HepG2 (cell line): ENCODE measurements around the gene MIGA2. TPM values are rescaled to one million over a fixed set of nuclear protein-coding genes. Genes with fewer than 3 reads are reported as not detected.
A peak's percentile ranks its signal among the peaks of the same experiment; 100 is the strongest.

Experiments
- BORCS8-MEF2B ChIP-seq: sonication (generic); formaldehyde crosslinking; IDR thresholded peaks from 2 replicates; pipeline ENCODE4 v1.8.0; 2022; ENCODE audit warnings: mild to moderate bottlenecking, missing genetic modification reagents
- CAMTA2 ChIP-seq: sonication (generic); formaldehyde crosslinking; IDR thresholded peaks from 2 replicates; pipeline ENCODE4 v1.4.0; 2020; ENCODE audit warnings: mild to moderate bottlenecking, missing genetic modification reagents, borderline replicate concordance
- DR1 ChIP-seq: sonication (generic); formaldehyde crosslinking; IDR thresholded peaks from 2 replicates; pipeline ENCODE4 v1.8.0; 2021; ENCODE audit warnings: mild to moderate bottlenecking, missing genetic modification reagents, inconsistent platforms
- GABPA ChIP-seq, 2 experiments: IDR thresholded peaks; 2 replicates each; pipeline ENCODE4 v1.6.1; 2011 to 2016; ENCODE audit warnings: low read depth in 2 of 2, low read length in 1 of 2, missing biosample characterization in 1 of 2, missing genetic modification characterization in 1 of 2
- HCFC1 ChIP-seq: fragments of 150-350 bp; IDR thresholded peaks from 2 replicates; pipeline ENCODE4 v1.6.1; 2014; ENCODE audit warnings: low read depth, low read length
- MAF1 ChIP-seq: sonication (generic); formaldehyde crosslinking; IDR thresholded peaks from 2 replicates; pipeline ENCODE4 v1.5.0; 2020; ENCODE audit warnings: missing genetic modification reagents, borderline replicate concordance
- MED8 ChIP-seq: sonication (generic); formaldehyde crosslinking; IDR thresholded peaks from 2 replicates; pipeline ENCODE4 v1.8.1; 2023; ENCODE audit warnings: mild to moderate bottlenecking, missing genetic modification reagents; ENCODE audit not compliant: insufficient replicate concordance
- MXD4 ChIP-seq: IDR thresholded peaks from 2 replicates; pipeline ENCODE4 v1.6.1; 2016; ENCODE audit warnings: mild to moderate bottlenecking, missing biosample characterization, missing genetic modification reagents
- NR0B2 ChIP-seq: sonication (generic); formaldehyde crosslinking; IDR thresholded peaks from 2 replicates; pipeline ENCODE4 v1.4.0; 2020; ENCODE audit warnings: mild to moderate bottlenecking, missing genetic modification reagents
- SMAD1 ChIP-seq: sonication (generic); formaldehyde crosslinking; IDR thresholded peaks from 2 replicates; pipeline ENCODE4 v1.4.0; 2020; ENCODE audit warnings: missing genetic modification reagents, low read depth, mild to moderate bottlenecking, borderline replicate concordance
- SNAPC2 ChIP-seq: sonication (generic); formaldehyde crosslinking; IDR thresholded peaks from 2 replicates; pipeline ENCODE4 v1.8.1; 2022; ENCODE audit warnings: mild to moderate bottlenecking, missing genetic modification reagents
- ZKSCAN5 ChIP-seq: sonication (generic); formaldehyde crosslinking; IDR thresholded peaks from 2 replicates; pipeline ENCODE4 v1.5.1; 2020; ENCODE audit warnings: mild to moderate bottlenecking, missing genetic modification reagents
- ZNF207 ChIP-seq: fragments of 450-650 bp; IDR thresholded peaks from 2 replicates; pipeline ENCODE4 v1.6.1; 2016; ENCODE audit warnings: antibody characterized with exemption, borderline replicate concordance
- ZNF30 ChIP-seq: sonication (generic); formaldehyde crosslinking; IDR thresholded peaks from 2 replicates; pipeline ENCODE4 v1.5.0; 2020; ENCODE audit warnings: mild to moderate bottlenecking, missing genetic modification reagents
- ZNF484 ChIP-seq: sonication (generic); formaldehyde crosslinking; IDR thresholded peaks from 2 replicates; pipeline ENCODE4 v1.5.1; 2020; ENCODE audit warnings: mild to moderate bottlenecking, low read depth, missing genetic modification reagents, borderline replicate concordance
- ZNF552 ChIP-seq: sonication (generic); formaldehyde crosslinking; IDR thresholded peaks from 2 replicates; pipeline ENCODE4 v1.9.0; 2022; ENCODE audit warnings: missing genetic modification reagents, mild to moderate bottlenecking, borderline replicate concordance
- ZNF878 ChIP-seq: sonication (generic); formaldehyde crosslinking; IDR thresholded peaks from 2 replicates; pipeline ENCODE4 v1.8.1; 2023; ENCODE audit warnings: mild to moderate bottlenecking, missing genetic modification reagents, moderate library complexity
- polyA plus RNA-seq, 8 experiments: library from polyadenylated mRNA; depleted of rRNA in 3 of 8; stranded (reverse) in 7 of 8; unstranded in 1 of 8; fragments of >200 nt; fragmentation: Illumina TruSeq in 4 of 8; extraction: Trizol in 4 of 8; gene quantifications; 2 replicates each; pipeline versions ENCODE4 v1.2.1 to v1.2.3, GENCODE V29; 2011 to 2016; ENCODE audit warnings: low read depth in 4 of 8, missing spikeins in 1 of 8, mixed read lengths in 1 of 8; ENCODE audit not compliant: insufficient read depth in 1 of 8
- total RNA-seq, 5 experiments: library from RNA; depleted of rRNA; stranded (reverse); fragments of >200 nt; fragmentation: Illumina TruSeq; extraction: Trizol; gene quantifications; 2 replicates each; pipeline ENCODE4 v1.2.3, GENCODE V29; 2016; ENCODE audit warnings: low read depth in 1 of 5
- TF ChIP-seq, protein P1 (sequence below), 2 experiments: fragments of 450-650 bp in 1 of 2; sonication (generic) in 1 of 2; formaldehyde crosslinking; IDR thresholded peaks; 2 replicates each; pipeline versions ENCODE4 v1.5.0 to v1.8.0; 2020 to 2022; ENCODE audit warnings: mild to moderate bottlenecking in 1 of 2, missing genetic modification reagents in 1 of 2
- TF ChIP-seq, protein P2 (sequence below): sonication (generic); formaldehyde crosslinking; IDR thresholded peaks from 2 replicates; pipeline ENCODE4 v1.5.0; 2020; ENCODE audit warnings: mild to moderate bottlenecking, missing genetic modification reagents, borderline replicate concordance

MIGA2 gene
- total and polyA plus RNA-seq, 2 of the 13 experiments (the other 11 are each of a cell fraction or from before 2014, with no cell fraction given): 10.8 to 17.1 TPM

GRCh38 chr9:129064499-129064908 lies 28.1 kb downstream of the MIGA2 start (continued):
- TF ChIP-seq CAMTA2 (CRISPR knock-in tag): no peak
- no peak for TF ChIP-seq MXD4 (CRISPR knock-in tag)
- peak; percentile 55; the same call in 1 of the 2 replicates for TF ChIP-seq SMAD1 (CRISPR knock-in tag)
- no peak for TF ChIP-seq ZNF30 (CRISPR knock-in tag)
- TF ChIP-seq, protein P1, sequence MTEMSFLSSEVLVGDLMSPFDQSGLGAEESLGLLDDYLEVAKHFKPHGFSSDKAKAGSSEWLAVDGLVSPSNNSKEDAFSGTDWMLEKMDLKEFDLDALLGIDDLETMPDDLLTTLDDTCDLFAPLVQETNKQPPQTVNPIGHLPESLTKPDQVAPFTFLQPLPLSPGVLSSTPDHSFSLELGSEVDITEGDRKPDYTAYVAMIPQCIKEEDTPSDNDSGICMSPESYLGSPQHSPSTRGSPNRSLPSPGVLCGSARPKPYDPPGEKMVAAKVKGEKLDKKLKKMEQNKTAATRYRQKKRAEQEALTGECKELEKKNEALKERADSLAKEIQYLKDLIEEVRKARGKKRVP (CRISPR knock-in tag; IDR thresholded peaks at IDR 0.05): no peak
- TF ChIP-seq ZNF207: no peak
- no peak for TF ChIP-seq GABPA (IDR thresholded peaks at IDR 0.05; ENCODE audit: low read depth, low read length)
- no peak for TF ChIP-seq GABPA (CRISPR knock-in tag; IDR thresholded peaks at IDR 0.05; ENCODE audit: low read depth)
- no peak for TF ChIP-seq ZNF878 (CRISPR knock-in tag)
- TF ChIP-seq DR1: no peak
- no peak for TF ChIP-seq MED8 (CRISPR knock-in tag)
- no peak for TF ChIP-seq MAF1 (CRISPR knock-in tag)
- TF ChIP-seq, protein P2, sequence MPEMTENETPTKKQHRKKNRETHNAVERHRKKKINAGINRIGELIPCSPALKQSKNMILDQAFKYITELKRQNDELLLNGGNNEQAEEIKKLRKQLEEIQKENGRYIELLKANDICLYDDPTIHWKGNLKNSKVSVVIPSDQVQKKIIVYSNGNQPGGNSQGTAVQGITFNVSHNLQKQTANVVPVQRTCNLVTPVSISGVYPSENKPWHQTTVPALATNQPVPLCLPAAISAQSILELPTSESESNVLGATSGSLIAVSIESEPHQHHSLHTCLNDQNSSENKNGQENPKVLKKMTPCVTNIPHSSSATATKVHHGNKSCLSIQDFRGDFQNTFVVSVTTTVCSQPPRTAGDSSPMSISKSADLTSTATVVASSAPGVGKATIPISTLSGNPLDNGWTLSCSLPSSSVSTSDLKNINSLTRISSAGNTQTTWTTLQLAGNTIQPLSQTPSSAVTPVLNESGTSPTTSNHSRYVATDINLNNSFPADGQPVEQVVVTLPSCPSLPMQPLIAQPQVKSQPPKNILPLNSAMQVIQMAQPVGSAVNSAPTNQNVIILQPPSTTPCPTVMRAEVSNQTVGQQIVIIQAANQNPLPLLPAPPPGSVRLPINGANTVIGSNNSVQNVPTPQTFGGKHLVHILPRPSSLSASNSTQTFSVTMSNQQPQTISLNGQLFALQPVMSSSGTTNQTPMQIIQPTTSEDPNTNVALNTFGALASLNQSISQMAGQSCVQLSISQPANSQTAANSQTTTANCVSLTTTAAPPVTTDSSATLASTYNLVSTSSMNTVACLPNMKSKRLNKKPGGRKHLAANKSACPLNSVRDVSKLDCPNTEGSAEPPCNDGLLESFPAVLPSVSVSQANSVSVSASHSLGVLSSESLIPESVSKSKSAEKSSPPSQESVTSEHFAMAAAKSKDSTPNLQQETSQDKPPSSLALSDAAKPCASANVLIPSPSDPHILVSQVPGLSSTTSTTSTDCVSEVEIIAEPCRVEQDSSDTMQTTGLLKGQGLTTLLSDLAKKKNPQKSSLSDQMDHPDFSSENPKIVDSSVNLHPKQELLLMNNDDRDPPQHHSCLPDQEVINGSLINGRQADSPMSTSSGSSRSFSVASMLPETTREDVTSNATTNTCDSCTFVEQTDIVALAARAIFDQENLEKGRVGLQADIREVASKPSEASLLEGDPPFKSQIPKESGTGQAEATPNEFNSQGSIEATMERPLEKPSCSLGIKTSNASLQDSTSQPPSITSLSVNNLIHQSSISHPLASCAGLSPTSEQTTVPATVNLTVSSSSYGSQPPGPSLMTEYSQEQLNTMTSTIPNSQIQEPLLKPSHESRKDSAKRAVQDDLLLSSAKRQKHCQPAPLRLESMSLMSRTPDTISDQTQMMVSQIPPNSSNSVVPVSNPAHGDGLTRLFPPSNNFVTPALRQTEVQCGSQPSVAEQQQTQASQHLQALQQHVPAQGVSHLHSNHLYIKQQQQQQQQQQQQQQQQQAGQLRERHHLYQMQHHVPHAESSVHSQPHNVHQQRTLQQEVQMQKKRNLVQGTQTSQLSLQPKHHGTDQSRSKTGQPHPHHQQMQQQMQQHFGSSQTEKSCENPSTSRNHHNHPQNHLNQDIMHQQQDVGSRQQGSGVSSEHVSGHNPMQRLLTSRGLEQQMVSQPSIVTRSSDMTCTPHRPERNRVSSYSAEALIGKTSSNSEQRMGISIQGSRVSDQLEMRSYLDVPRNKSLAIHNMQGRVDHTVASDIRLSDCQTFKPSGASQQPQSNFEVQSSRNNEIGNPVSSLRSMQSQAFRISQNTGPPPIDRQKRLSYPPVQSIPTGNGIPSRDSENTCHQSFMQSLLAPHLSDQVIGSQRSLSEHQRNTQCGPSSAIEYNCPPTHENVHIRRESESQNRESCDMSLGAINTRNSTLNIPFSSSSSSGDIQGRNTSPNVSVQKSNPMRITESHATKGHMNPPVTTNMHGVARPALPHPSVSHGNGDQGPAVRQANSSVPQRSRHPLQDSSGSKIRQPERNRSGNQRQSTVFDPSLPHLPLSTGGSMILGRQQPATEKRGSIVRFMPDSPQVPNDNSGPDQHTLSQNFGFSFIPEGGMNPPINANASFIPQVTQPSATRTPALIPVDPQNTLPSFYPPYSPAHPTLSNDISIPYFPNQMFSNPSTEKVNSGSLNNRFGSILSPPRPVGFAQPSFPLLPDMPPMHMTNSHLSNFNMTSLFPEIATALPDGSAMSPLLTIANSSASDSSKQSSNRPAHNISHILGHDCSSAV (CRISPR knock-in tag): no peak
- TF ChIP-seq BORCS8-MEF2B (CRISPR knock-in tag): no peak
- TF ChIP-seq ZNF484: no peak
- TF ChIP-seq ZKSCAN5: no peak
- peak; percentile 35; the same call in 1 of the 2 replicates for TF ChIP-seq ZNF552 (CRISPR knock-in tag)
- no peak for TF ChIP-seq HCFC1
- TF ChIP-seq SNAPC2 (CRISPR knock-in tag): no peak
- TF ChIP-seq NR0B2 (CRISPR knock-in tag): no peak
